B cell (primary cell): ENCODE measurements around the gene KIF21B. TPM values are rescaled to one million over a fixed set of nuclear protein-coding genes. Genes with fewer than 3 reads are reported as not detected.

Experiments used
- ATAC-seq: fragments of 200-7000 bp; cut with Tn5 transposase; one replicate; pipeline ENCODE4 v1.10.0; 2021; ENCODE audit warnings: low read depth, mild to moderate bottlenecking, moderate number of reproducible peaks, moderate library complexity
- CTCF ChIA-PET: fragments of 350-600 bp; sonication (Branson Sonifier 250); formaldehyde crosslinking; loops from one replicate; lab custom pipeline; 2021; ENCODE audit warnings: antibody characterized with exemption, inconsistent platforms; lab: Charles Lee
- POLR2A ChIA-PET: fragments of 350-600 bp; sonication (Branson Sonifier 250); formaldehyde crosslinking; loops from one replicate; lab custom pipeline; 2021; ENCODE audit warnings: antibody characterized with exemption; lab: Charles Lee
- DNase-seq: peaks from one replicate; pipeline ENCODE4 v3.0.0; 2013
- H2AFZ ChIP-seq: 2 replicates; pipeline ENCODE4 v1.6.1; 2012; ENCODE audit warnings: mild to moderate bottlenecking, low read depth, low read length; ENCODE audit not compliant: insufficient read depth, poor library complexity, severe bottlenecking
- H3K27ac ChIP-seq, 2 donors: 1 replicate in 1 of 2; 2 replicates in 1 of 2; pipeline ENCODE4 v1.5.1; 2012 to 2013; ENCODE audit warnings: low read length in 2 of 2, mild to moderate bottlenecking in 2 of 2, moderate library complexity in 1 of 2
- H3K27me3 ChIP-seq, 4 experiments: fragments of 200-600 bp in 1 of 4; sonication (generic) in 1 of 4; replicated peaks in 1 of 4; 1 replicate in 2 of 4; 2 replicates in 2 of 4; pipeline versions ENCODE4 v1.6.1 to v1.7.0; 2013 to 2016; ENCODE audit warnings: low read length in 3 of 4, mild to moderate bottlenecking in 2 of 4, mixed read lengths in 1 of 4, moderate library complexity in 1 of 4; ENCODE audit not compliant: insufficient read depth in 4 of 4, control insufficient read depth in 3 of 4; ENCODE audit errors: control extremely low read depth in 1 of 4
- H3K36me3 ChIP-seq, 2 experiments: replicated peaks in 1 of 2; 1 replicate in 1 of 2; 2 replicates in 1 of 2; pipeline versions ENCODE4 v1.6.1 to v1.7.1; 2013; ENCODE audit warnings: low read length in 1 of 2; ENCODE audit not compliant: insufficient read depth in 2 of 2, control insufficient read depth in 1 of 2; ENCODE audit errors: control extremely low read depth in 1 of 2, extremely low read depth in 1 of 2
- H3K4me1 ChIP-seq, 2 donors: fragments of 200-600 bp in 1 of 2; sonication (generic) in 1 of 2; 1 replicate in 1 of 2; 2 replicates in 1 of 2; pipeline versions ENCODE4 v1.5.1 to v1.6.1; 2013 to 2017; ENCODE audit warnings: low read length in 2 of 2; ENCODE audit not compliant: control insufficient read depth in 2 of 2, insufficient read depth in 2 of 2
- H3K4me2 ChIP-seq: replicated peaks from 2 replicates; pipeline ENCODE3; 2012; ENCODE audit warnings: mild to moderate bottlenecking, low read depth, low read length; ENCODE audit not compliant: poor library complexity, severe bottlenecking
- H3K4me3 ChIP-seq, 5 experiments: fragments of 200-600 bp in 1 of 5; sonication (generic) in 1 of 5; 1 replicate in 3 of 5; 2 replicates in 2 of 5; pipeline versions ENCODE4 v1.5.1 to v1.7.0; 2011 to 2016; ENCODE audit warnings: low read length in 4 of 5, mild to moderate bottlenecking in 4 of 5, low read depth in 2 of 5, control low read depth in 1 of 5, moderate library complexity in 1 of 5; ENCODE audit not compliant: insufficient read depth in 1 of 5; ENCODE audit errors: control extremely low read depth in 1 of 5, extremely low read depth in 1 of 5
- H3K79me2 ChIP-seq: fragments of 200-600 bp; sonication (generic); one replicate; pipeline ENCODE4 v1.6.0; 2016; ENCODE audit warnings: low read length; ENCODE audit not compliant: control insufficient read depth, insufficient read depth
- H3K9ac ChIP-seq: fragments of 200-600 bp; sonication (generic); 2 replicates; pipeline ENCODE4 v1.6.1; 2017; ENCODE audit warnings: mild to moderate bottlenecking, low read length, moderate library complexity
- H3K9me3 ChIP-seq, 3 donors: one replicate each; pipeline versions ENCODE4 v1.6.1 to v1.7.1; 2013; ENCODE audit warnings: low read length in 2 of 3; ENCODE audit not compliant: control insufficient read depth in 2 of 3, insufficient read depth in 1 of 3; ENCODE audit errors: control extremely low read depth in 1 of 3
- H4K20me1 ChIP-seq: 2 replicates; pipeline ENCODE4 v1.6.0; 2012; ENCODE audit warnings: mild to moderate bottlenecking, low read length; ENCODE audit not compliant: insufficient read depth, control insufficient read depth, poor library complexity, severe bottlenecking
- H3K27ac Mint-ChIP-seq: one replicate; pipeline ENCODE4 v1.8.0; 2021; ENCODE audit warnings: mixed read lengths
- H3K27me3 Mint-ChIP-seq: one replicate; pipeline ENCODE4 v1.8.0; 2021; ENCODE audit warnings: mixed read lengths
- H3K4me1 Mint-ChIP-seq: one replicate; pipeline ENCODE4 v1.8.0; 2021; ENCODE audit warnings: mixed read lengths
- H3K4me3 Mint-ChIP-seq: one replicate; pipeline ENCODE4 v1.8.0; 2021; ENCODE audit warnings: mixed read lengths
- H3K9me3 Mint-ChIP-seq: one replicate; pipeline ENCODE4 v1.8.0; 2022; ENCODE audit warnings: mixed read lengths; ENCODE audit not compliant: insufficient read depth
- CTCF ChIP-seq: fragments of 200-600 bp; IDR thresholded peaks from one replicate; pipeline ENCODE4 v1.8.0; 2022; ENCODE audit warnings: antibody characterized with exemption, mild to moderate bottlenecking
- EZH2 ChIP-seq: IDR thresholded peaks from 2 replicates; pipeline ENCODE4 v1.6.1; 2012; ENCODE audit warnings: borderline replicate concordance, low read depth, mild to moderate bottlenecking, moderate library complexity, low read length; ENCODE audit not compliant: insufficient read depth, poor library complexity, severe bottlenecking
- WGBS: methylation state at CpG from one replicate; pipeline ENCODE4 v1.1.5; 2013; ENCODE audit warnings: missing lambda C conversion rate; ENCODE audit not compliant: insufficient coverage; 5-methylcytosine and 5-hydroxymethylcytosine counted together
- intact Hi-C: fragments of 100-400 bp; cut with micrococcal nuclease; formaldehyde crosslinking; loops from one replicate; pipeline ENCODE4 v1.10.0; 2022
- polyA plus RNA-seq: library from polyadenylated mRNA; depleted of rRNA; stranded (reverse); fragments of >200 nt; gene quantifications from 2 replicates; pipeline ENCODE4 v1.2.3, GENCODE V29; 2012
- total RNA-seq, 2 donors: library from RNA; stranded (reverse); fragments of 120-200 nt in 1 of 2; gene quantifications; 1 replicate in 1 of 2; 2 replicates in 1 of 2; pipeline versions ENCODE4 v1.2.3 to v1.2.4, GENCODE V29; 2013 to 2022

The KIF21B gene
- total and polyA plus RNA-seq, 2 donors (not counting 1 experiment from before 2014, with no cell fraction given) = 41.1 to 41.6 TPM

GRCh38 chr1:200960948-200961340 is 62.6 kb downstream of the KIF21B start:
- peaks cover 0 to 4% (median 0%) of the 10 kb centered on the region in 4 experiments for H3K27me3 ChIP-seq
- peaks cover 15% of the 10 kb centered on the region for H3K4me1 Mint-ChIP-seq
- POLR2A ChIA-PET = no interaction called here
- no peak overlapping the region for H3K4me3 Mint-ChIP-seq
- intact Hi-C loops = no loop called here
- CTCF ChIA-PET = interaction anchor here (1.0 to 1.5 kb wide), 2 partner anchors 11 to 19 kb away, joined by 3 read pairs; no protein-coding TSS in a partner anchor
- H3K27me3 Mint-ChIP-seq = no peaks in the 10 kb centered on the region
- H4K20me1 ChIP-seq = no peaks in the 10 kb centered on the region
- no peaks in the 10 kb centered on the region for H3K9me3 ChIP-seq
- H3K4me1 ChIP-seq = peaks cover 7 to 10% of the 10 kb centered on the region in 2 donors
- no peak for DNase-seq
- no peaks in the 10 kb centered on the region for H3K36me3 ChIP-seq
- no peak overlapping the region for H3K27ac Mint-ChIP-seq
- TF ChIP-seq EZH2 (no peak), CTCF (no peak)
- no peaks in the 10 kb centered on the region for H3K79me2 ChIP-seq
- no peak overlapping the region for H3K4me3 ChIP-seq
- H3K9ac ChIP-seq = no peak overlapping the region
- H2AFZ ChIP-seq = no peak overlapping the region
- 44% methylated on average over 1 of the region's 4 CpGs for WGBS
- ATAC-seq = no peak
- no peaks in the 10 kb centered on the region for H3K9me3 Mint-ChIP-seq
- no peak overlapping the region for H3K27ac ChIP-seq
- peak overlapping the region; percentile 27 for H3K4me2 ChIP-seq

- H3K27me3 Mint-ChIP-seq = no peaks in the 10 kb centered on the region
- no peaks in the 10 kb centered on the region for H3K9me3 Mint-ChIP-seq
- Histone ChIP-seq H2AFZ (no peak overlapping the region), H3K27me3 (peaks cover 0 to 4% (median 0%) of the 10 kb centered on the region in 4 experiments), H3K79me2 (no peaks in the 10 kb centered on the region), H3K4me2 (peak overlapping the region; percentile 27), H3K4me1 (peaks cover 7 to 10% of the 10 kb centered on the region in 2 donors), H3K27ac (no peak overlapping the region), H3K9ac (no peak overlapping the region), H3K36me3 (no peaks in the 10 kb centered on the region), H3K9me3 (no peaks in the 10 kb centered on the region), H4K20me1 (no peaks in the 10 kb centered on the region), H3K4me3 (no peak overlapping the region)
- ChIA-PET CTCF (interaction anchor here (1.0 to 1.5 kb wide), 3 partner anchors 11 to 153 kb away, joined by 3 read pairs; no protein-coding TSS in a partner anchor), POLR2A (no interaction called here)
- ATAC-seq (no peak), DNase-seq (no peak)
- intact Hi-C loops = no loop called here
- TF ChIP-seq CTCF (no peak), EZH2 (no peak)
- H3K4me1 Mint-ChIP-seq = peaks cover 15% of the 10 kb centered on the region
- H3K4me3 Mint-ChIP-seq = no peak overlapping the region
- 78% methylated on average over 7 of the region's 9 CpGs for WGBS
- H3K27ac Mint-ChIP-seq = no peak overlapping the region
Observed at GRCh38 chr1:200960236-200960947, 63.1 kb downstream of the KIF21B start.
